Progenitor cell of endocrine pancreas (in vitro differentiated cells): ENCODE measurements around the gene POLR1E. TPM values are rescaled to one million over a fixed set of nuclear protein-coding genes. Genes with fewer than 3 reads are reported as not detected.
"Not testable (repeated sequence)": the region's sequence is repeated elsewhere in the genome, so short reads cannot be mapped to it uniquely, and the experiment has no call there.

Source experiments
- DNase-seq: peaks from one replicate; pipeline ENCODE4 v3.0.0; 2021; ENCODE audit warnings: low spot score; ENCODE audit not compliant: unreplicated experiment
- H3K27ac Mint-ChIP-seq: 2 replicates; pipeline ENCODE4 v1.8.0; 2021; ENCODE audit warnings: mild to moderate bottlenecking, moderate library complexity, mixed read lengths
- H3K27me3 Mint-ChIP-seq: 2 replicates; pipeline ENCODE4 v1.8.0; 2021; ENCODE audit warnings: mixed read lengths
- H3K36me3 Mint-ChIP-seq: 2 replicates; pipeline ENCODE4 v1.8.0; 2022; ENCODE audit warnings: mixed read lengths; ENCODE audit not compliant: insufficient read depth
- H3K4me1 Mint-ChIP-seq: 2 replicates; pipeline ENCODE4 v1.8.0; 2021; ENCODE audit warnings: low read depth, mixed read lengths
- H3K4me3 Mint-ChIP-seq: 2 replicates; pipeline ENCODE4 v1.8.0; 2021; ENCODE audit warnings: low read depth, mild to moderate bottlenecking, moderate library complexity, mixed read lengths
- H3K9me3 Mint-ChIP-seq: 2 replicates; pipeline ENCODE4 v1.8.0; 2021; ENCODE audit warnings: low read depth, mixed read lengths
- CTCF ChIP-seq: fragments of 200-600 bp; sonication (generic); IDR thresholded peaks from one replicate; pipeline ENCODE4 v1.5.0; 2021; ENCODE audit warnings: antibody characterized with exemption, mild to moderate bottlenecking; ENCODE audit not compliant: unreplicated experiment
- total RNA-seq: library from RNA; stranded (reverse); gene quantifications from 2 replicates; pipeline ENCODE4 v1.2.1, GENCODE V29; 2021

POLR1E gene
- total RNA-seq, 1 donor from 2014 or later, result 22.4 TPM

GRCh38 chr9:37464426-37465248, 21.1 kb upstream of the POLR1E start:
- Mint-ChIP-seq H3K36me3 (peaks cover 6% of the 10 kb centered on the region), H3K4me1 (peaks cover 29% of the 10 kb centered on the region), H3K27me3 (no peaks in the 10 kb centered on the region), H3K4me3 (peak overlapping the region; percentile 98), H3K27ac (peak overlapping the region; percentile 100), H3K9me3 (no peaks in the 10 kb centered on the region)
- no peak for DNase-seq
- no peak for TF ChIP-seq CTCF

- Mint-ChIP-seq H3K27ac (peak within 1 kb of the TSS; percentile 100), H3K4me1 (peaks cover 29% of the 10 kb centered on the region), H3K9me3 (no peaks in the 10 kb centered on the region), H3K36me3 (peaks cover 6% of the 10 kb centered on the region), H3K4me3 (peak within 1 kb of the TSS; percentile 98), H3K27me3 (no peaks in the 10 kb centered on the region)
- TF ChIP-seq CTCF, result no peak
- peak; percentile 97 for DNase-seq
These were observed 20.3 kb upstream of the POLR1E start, which contains the start of gene ZBTB5 for GRCh38 chr9:37465249-37466036. ZBTB5 (minus strand) TSS chr9:37465450; CDS start chr9:37442551, 22,899 bp downstream.

DNA sequence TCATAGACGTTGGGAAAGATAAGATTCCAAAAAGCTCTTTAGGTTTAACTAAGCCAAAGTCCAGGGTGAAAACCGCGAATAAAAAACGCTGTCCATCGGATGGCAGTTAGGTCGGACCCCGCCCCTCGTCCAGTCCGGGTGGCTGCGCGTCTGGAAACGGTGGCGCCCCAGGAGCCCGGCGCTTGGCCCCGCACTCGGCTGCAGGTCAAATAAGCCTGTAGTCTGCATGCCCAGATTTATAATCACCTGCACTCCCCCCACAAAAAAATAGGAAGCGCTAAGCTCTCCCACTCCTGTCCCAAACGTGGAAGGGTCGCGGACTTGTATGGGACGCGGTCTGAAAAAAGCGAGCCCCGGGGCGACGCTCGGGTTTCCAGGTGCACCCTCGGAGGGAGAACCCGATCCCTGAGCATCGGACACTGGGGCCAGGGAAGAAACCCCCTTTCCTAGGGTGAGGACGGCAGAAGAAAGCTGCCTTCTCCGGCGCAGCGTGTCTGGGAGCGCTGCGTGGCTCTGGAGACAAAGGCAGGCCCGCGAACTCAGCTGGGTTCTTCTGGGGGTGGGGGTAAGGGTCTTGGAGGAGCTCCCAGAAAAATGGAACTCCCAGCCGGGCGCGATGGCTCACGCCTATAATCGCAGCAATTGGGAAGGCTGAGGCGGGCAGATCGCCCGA, 19.6 kb upstream of the POLR1E start:
- peak overlapping the region; percentile 98 for H3K4me3 Mint-ChIP-seq
- H3K9me3 Mint-ChIP-seq, result no peaks in the 10 kb centered on the region
- peaks cover 24% of the 10 kb centered on the region for H3K4me1 Mint-ChIP-seq
- DNase-seq, result peak; percentile 56
- H3K36me3 Mint-ChIP-seq, result peaks cover 6% of the 10 kb centered on the region
- TF ChIP-seq CTCF, result no peak
- H3K27me3 Mint-ChIP-seq, result no peaks in the 10 kb centered on the region
- peak overlapping the region; percentile 100 for H3K27ac Mint-ChIP-seq

GRCh38 chr9:37467530-37467929, 18.2 kb upstream of the POLR1E start:
- not testable (repeated sequence) for H3K27ac Mint-ChIP-seq, H3K4me3 Mint-ChIP-seq, H3K36me3 Mint-ChIP-seq, DNase-seq, H3K9me3 Mint-ChIP-seq, H3K27me3 Mint-ChIP-seq
- H3K4me1 Mint-ChIP-seq, result peaks cover 27% of the 10 kb centered on the region

GRCh38 chr9:37468620-37469019, 17.1 kb upstream of the POLR1E start:
- no peak for DNase-seq
- no peak for TF ChIP-seq CTCF

More at GRCh38 chr9:37468620-37469019, 17.1 kb upstream of the POLR1E start:
- Mint-ChIP-seq H3K4me3 (no peak overlapping the region), H3K36me3 (no peaks in the 10 kb centered on the region), H3K4me1 (peaks cover 18% of the 10 kb centered on the region), H3K27me3 (no peaks in the 10 kb centered on the region), H3K27ac (no peak overlapping the region), H3K9me3 (no peaks in the 10 kb centered on the region)
